A673 (cell line): ENCODE results near the gene NRXN2. TPM values are rescaled to one million over a fixed set of nuclear protein-coding genes. Genes with fewer than 3 reads are reported as not detected.

Experiments
- BruUV-seq: library from RNA; stranded (reverse); fragments of 400-500 nt; replicated peaks from 2 replicates; lab custom pipeline; 2021; lab: Mats Ljungman, UMichigan
- CTCF ChIA-PET: fragments of 300-600 bp; sonication (Branson Sonifier 250); formaldehyde crosslinking; loops from one replicate; lab custom pipeline; 2022; ENCODE audit warnings: antibody characterized with exemption; lab: Charles Lee
- POLR2A ChIA-PET: fragments of 300-600 bp; sonication (Branson Sonifier 250); formaldehyde crosslinking; loops from one replicate; lab custom pipeline; 2022; ENCODE audit warnings: antibody characterized with exemption; ENCODE audit not compliant: low non-redundant PET; lab: Charles Lee
- DNase-seq: peaks from one replicate; pipeline ENCODE4 v3.0.0-alpha.2; 2015; ENCODE audit warnings: low spot score
- H3K27ac ChIP-seq: fragments of 200-600 bp; sonication (generic); 2 replicates; pipeline ENCODE4 v1.5.1; 2016; ENCODE audit warnings: mixed run types, low read depth, mild to moderate bottlenecking, mixed read lengths, antibody characterized with exemption, low read length; ENCODE audit not compliant: poor library complexity, severe bottlenecking
- H3K27me3 ChIP-seq: fragments of 200-600 bp; sonication (generic); replicated peaks from 2 replicates; pipeline ENCODE4 v1.6.1; 2017; ENCODE audit warnings: mixed run types, low read depth, mild to moderate bottlenecking, mixed read lengths, antibody characterized with exemption, low read length; ENCODE audit not compliant: insufficient read depth, poor library complexity
- H3K36me3 ChIP-seq: fragments of 200-600 bp; sonication (generic); 2 replicates; pipeline ENCODE4 v1.6.1; 2016; ENCODE audit warnings: mixed run types, mild to moderate bottlenecking, mixed read lengths, antibody characterized with exemption, low read length; ENCODE audit not compliant: insufficient read depth, poor library complexity, severe bottlenecking
- H3K4me1 ChIP-seq: fragments of 200-600 bp; sonication (generic); 2 replicates; pipeline ENCODE4 v1.6.1; 2017; ENCODE audit warnings: mixed run types, mild to moderate bottlenecking, mixed read lengths, antibody characterized with exemption, low read length; ENCODE audit not compliant: insufficient read depth, poor library complexity, severe bottlenecking
- H3K4me3 ChIP-seq: fragments of 200-600 bp; sonication (generic); 2 replicates; pipeline ENCODE4 v1.5.1; 2016; ENCODE audit warnings: low read depth, mixed run types, mild to moderate bottlenecking, mixed read lengths, low read length; ENCODE audit not compliant: poor library complexity, severe bottlenecking
- H3K9me3 ChIP-seq: fragments of 200-600 bp; sonication (generic); 2 replicates; pipeline ENCODE4 v1.6.1; 2016; ENCODE audit warnings: mixed run types, low read depth, mild to moderate bottlenecking, mixed read lengths, antibody characterized with exemption, low read length; ENCODE audit not compliant: poor library complexity, severe bottlenecking
- EZH2 ChIP-seq: fragments of 200-600 bp; sonication (generic); IDR thresholded peaks from 2 replicates; pipeline ENCODE4 v1.6.1; 2017; ENCODE audit warnings: borderline replicate concordance, low read depth, mild to moderate bottlenecking, mixed read lengths, antibody characterized with exemption, low read length; ENCODE audit not compliant: poor library complexity, severe bottlenecking
- intact Hi-C: fragments of 100-400 bp; cut with micrococcal nuclease; formaldehyde crosslinking; loops from one replicate; pipeline ENCODE4 v1.10.0; 2022; ENCODE audit not compliant: unreplicated experiment
- total RNA-seq: library from RNA; stranded (reverse); gene quantifications from 2 replicates; pipeline ENCODE4 v1.2.3, GENCODE V29; 2021
- TF ChIP-seq, protein P1 (sequence below): fragments of 300-800, 200-600 bp; sonication (generic); conservative IDR thresholded peaks from 2 replicates; pipeline ENCODE4 v1.5.1; 2017; ENCODE audit warnings: low read depth, mild to moderate bottlenecking, antibody characterized with exemption, low read length, moderate library complexity, mixed read lengths

NRXN2 gene
- total RNA-seq, 1 experiment from 2014 or later: 5.0 TPM

GRCh38 chr11:64621283-64622019, 101.5 kb downstream of the NRXN2 start:
- Histone ChIP-seq H3K27me3 (no peaks in the 10 kb centered on the region), H3K9me3 (no peaks in the 10 kb centered on the region), H3K4me3 (no peak overlapping the region), H3K4me1 (peaks cover 14% of the 10 kb centered on the region), H3K36me3 (no peaks in the 10 kb centered on the region), H3K27ac (no peak overlapping the region)
- intact Hi-C loops: no loop called here
- CTCF ChIA-PET: no interaction called here
- no peak for DNase-seq
- POLR2A ChIA-PET: interaction anchor here (0.7 kb wide), 1 partner anchor 152 kb away, joined by 3 read pairs; no protein-coding TSS in a partner anchor
- no peak for TF ChIP-seq EZH2
- BruUV-seq: no TSS peak

- ChIA-PET CTCF (interaction anchor here (0.5 kb wide), 1 partner anchor 152 kb away, joined by 3 read pairs; no protein-coding TSS in a partner anchor), POLR2A (interaction anchor here (0.7 kb wide), 1 partner anchor 151 kb away, joined by 3 read pairs; no protein-coding TSS in a partner anchor)
- no TSS peak for BruUV-seq
- Histone ChIP-seq H3K27me3 (no peaks in the 10 kb centered on the region), H3K4me3 (no peak overlapping the region), H3K27ac (no peak overlapping the region), H3K4me1 (peaks cover 14% of the 10 kb centered on the region), H3K36me3 (no peaks in the 10 kb centered on the region), H3K9me3 (no peaks in the 10 kb centered on the region)
- peak; percentile 57 for DNase-seq
- no peak for TF ChIP-seq EZH2
- TF ChIP-seq, protein P1, sequence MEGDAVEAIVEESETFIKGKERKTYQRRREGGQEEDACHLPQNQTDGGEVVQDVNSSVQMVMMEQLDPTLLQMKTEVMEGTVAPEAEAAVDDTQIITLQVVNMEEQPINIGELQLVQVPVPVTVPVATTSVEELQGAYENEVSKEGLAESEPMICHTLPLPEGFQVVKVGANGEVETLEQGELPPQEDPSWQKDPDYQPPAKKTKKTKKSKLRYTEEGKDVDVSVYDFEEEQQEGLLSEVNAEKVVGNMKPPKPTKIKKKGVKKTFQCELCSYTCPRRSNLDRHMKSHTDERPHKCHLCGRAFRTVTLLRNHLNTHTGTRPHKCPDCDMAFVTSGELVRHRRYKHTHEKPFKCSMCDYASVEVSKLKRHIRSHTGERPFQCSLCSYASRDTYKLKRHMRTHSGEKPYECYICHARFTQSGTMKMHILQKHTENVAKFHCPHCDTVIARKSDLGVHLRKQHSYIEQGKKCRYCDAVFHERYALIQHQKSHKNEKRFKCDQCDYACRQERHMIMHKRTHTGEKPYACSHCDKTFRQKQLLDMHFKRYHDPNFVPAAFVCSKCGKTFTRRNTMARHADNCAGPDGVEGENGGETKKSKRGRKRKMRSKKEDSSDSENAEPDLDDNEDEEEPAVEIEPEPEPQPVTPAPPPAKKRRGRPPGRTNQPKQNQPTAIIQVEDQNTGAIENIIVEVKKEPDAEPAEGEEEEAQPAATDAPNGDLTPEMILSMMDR: no peak
- intact Hi-C loops: no loop called here
Observed at GRCh38 chr11:64620381-64620971, 102.5 kb downstream of the NRXN2 start.

DNA sequence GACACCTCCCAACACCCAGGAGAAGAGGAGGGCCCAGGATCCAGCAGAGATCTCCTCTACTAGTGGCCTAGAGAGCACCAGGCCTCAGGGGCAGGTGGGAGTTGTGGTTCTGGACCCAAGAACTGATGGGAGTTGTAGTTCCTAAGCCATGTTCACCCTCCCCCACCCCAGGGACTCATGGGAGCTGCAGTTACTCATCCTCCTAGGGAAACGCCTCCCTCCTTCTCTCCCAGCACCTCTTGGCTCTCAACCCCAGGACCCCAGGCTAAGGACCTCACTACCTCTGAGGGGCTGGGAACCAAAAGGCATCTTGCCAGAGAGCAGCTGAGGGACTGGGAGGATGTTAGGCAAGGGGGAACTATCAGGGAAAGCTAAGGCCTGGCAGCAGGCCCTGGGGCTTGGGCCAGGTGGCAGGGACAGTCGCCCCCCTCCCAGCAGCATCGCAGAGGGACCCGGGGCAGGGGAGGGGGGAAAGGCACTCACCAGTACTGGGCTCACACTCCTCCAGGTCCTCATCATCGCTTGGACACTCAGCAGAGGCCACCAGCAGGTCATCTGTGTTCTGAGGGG, 103.1 kb downstream of the NRXN2 start:
- DNase-seq: peak; percentile 63
- Histone ChIP-seq H3K4me3 (no peak overlapping the region), H3K9me3 (no peaks in the 10 kb centered on the region), H3K4me1 (peaks cover 14% of the 10 kb centered on the region), H3K27me3 (no peaks in the 10 kb centered on the region), H3K27ac (no peak overlapping the region), H3K36me3 (no peaks in the 10 kb centered on the region)
- ChIA-PET POLR2A (no interaction called here), CTCF (no interaction called here)
- intact Hi-C loops: no loop called here
- BruUV-seq: no TSS peak
- TF ChIP-seq EZH2: no peak
- TF ChIP-seq, protein P1: no peak
